Neural crest cell (in vitro differentiated cells): Measurements from ENCODE around the gene RYR3. TPM values are rescaled to one million over a fixed set of nuclear protein-coding genes. Genes with fewer than 3 reads are reported as not detected.

ENCODE experiments used
- DNase-seq: peaks from one replicate; pipeline ENCODE4 v3.0.0; 2021; ENCODE audit warnings: low read depth, mixed read lengths, low spot score
- H3K27ac Mint-ChIP-seq: one replicate; pipeline ENCODE4 v1.8.0; 2021; ENCODE audit warnings: mild to moderate bottlenecking, mixed read lengths; ENCODE audit not compliant: unreplicated experiment
- H3K27me3 Mint-ChIP-seq: 2 replicates; pipeline ENCODE4 v1.8.0; 2021; ENCODE audit warnings: low read depth, mild to moderate bottlenecking, mixed read lengths
- H3K36me3 Mint-ChIP-seq: 2 replicates; pipeline ENCODE4 v1.8.0; 2021; ENCODE audit warnings: low read depth, mild to moderate bottlenecking, mixed read lengths
- H3K4me1 Mint-ChIP-seq: 2 replicates; pipeline ENCODE4 v1.8.0; 2021; ENCODE audit warnings: mixed read lengths
- H3K4me3 Mint-ChIP-seq: one replicate; pipeline ENCODE4 v1.8.0; 2021; ENCODE audit warnings: mild to moderate bottlenecking, mixed read lengths
- H3K9me3 Mint-ChIP-seq: 2 replicates; pipeline ENCODE4 v1.8.0; 2021; ENCODE audit warnings: mixed read lengths
- total RNA-seq: library from RNA; stranded (reverse); gene quantifications from 2 replicates; pipeline ENCODE4 v1.2.1, GENCODE V29; 2021
- TF ChIP-seq, protein P1 (sequence below): fragments of 200-600 bp; sonication (generic); conservative IDR thresholded peaks from 2 replicates; pipeline ENCODE4 v1.5.0; 2021; ENCODE audit warnings: antibody characterized with exemption, mild to moderate bottlenecking

The RYR3 gene
- total RNA-seq, 1 donor from 2014 or later = 2.2 TPM

DNA sequence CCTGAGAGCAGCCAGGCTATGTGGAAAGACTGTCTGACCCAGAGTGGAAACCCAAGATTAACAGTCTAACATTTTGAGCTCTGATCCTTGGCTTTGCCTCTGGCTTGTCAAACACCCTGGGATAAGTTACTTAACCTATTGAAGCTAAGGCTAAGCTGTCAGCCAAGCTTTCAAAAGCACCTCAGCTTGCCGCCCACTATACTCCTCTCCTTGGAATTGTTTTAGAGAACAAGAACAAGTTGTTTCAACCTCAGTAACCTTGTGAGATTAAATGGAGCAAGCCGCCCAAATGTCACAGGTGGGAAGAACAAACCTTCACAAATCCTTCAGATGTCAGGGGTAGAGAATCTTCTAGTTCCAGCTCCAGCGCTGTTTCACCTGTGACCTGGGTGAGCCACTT, 235.1 kb downstream of the RYR3 start:
- Mint-ChIP-seq H3K4me3 (no peak overlapping the region), H3K27ac (no peak overlapping the region), H3K4me1 (no peaks in the 10 kb centered on the region)

DNA sequence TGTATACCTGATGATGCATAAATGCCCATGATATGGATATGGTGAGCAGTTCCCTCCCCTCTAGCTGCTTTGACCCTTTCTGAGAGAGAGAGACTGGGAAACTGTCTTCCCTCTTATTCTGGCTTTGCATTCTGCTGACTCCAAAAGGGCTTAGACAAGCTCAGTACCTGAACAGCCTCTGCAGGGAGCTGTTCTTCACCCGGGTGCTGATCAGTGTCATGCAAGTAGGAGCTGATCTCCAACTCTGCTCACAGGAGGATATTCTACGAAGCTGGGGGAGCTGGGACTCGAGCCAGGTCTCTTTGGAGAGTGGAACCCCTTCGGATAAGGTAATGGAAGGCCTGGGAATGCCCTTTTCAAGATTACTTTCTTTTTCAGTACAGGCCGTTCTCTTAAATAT, 237.1 kb downstream of the RYR3 start:
- no peaks in the 10 kb centered on the region for H3K36me3 Mint-ChIP-seq
- DNase-seq = peak; percentile 55
- no peak overlapping the region for H3K27ac Mint-ChIP-seq
- no peak overlapping the region for H3K4me3 Mint-ChIP-seq
- no peaks in the 10 kb centered on the region for H3K4me1 Mint-ChIP-seq
- H3K9me3 Mint-ChIP-seq = no peaks in the 10 kb centered on the region
- H3K27me3 Mint-ChIP-seq = peaks cover 17% of the 10 kb centered on the region
- TF ChIP-seq, protein P1, sequence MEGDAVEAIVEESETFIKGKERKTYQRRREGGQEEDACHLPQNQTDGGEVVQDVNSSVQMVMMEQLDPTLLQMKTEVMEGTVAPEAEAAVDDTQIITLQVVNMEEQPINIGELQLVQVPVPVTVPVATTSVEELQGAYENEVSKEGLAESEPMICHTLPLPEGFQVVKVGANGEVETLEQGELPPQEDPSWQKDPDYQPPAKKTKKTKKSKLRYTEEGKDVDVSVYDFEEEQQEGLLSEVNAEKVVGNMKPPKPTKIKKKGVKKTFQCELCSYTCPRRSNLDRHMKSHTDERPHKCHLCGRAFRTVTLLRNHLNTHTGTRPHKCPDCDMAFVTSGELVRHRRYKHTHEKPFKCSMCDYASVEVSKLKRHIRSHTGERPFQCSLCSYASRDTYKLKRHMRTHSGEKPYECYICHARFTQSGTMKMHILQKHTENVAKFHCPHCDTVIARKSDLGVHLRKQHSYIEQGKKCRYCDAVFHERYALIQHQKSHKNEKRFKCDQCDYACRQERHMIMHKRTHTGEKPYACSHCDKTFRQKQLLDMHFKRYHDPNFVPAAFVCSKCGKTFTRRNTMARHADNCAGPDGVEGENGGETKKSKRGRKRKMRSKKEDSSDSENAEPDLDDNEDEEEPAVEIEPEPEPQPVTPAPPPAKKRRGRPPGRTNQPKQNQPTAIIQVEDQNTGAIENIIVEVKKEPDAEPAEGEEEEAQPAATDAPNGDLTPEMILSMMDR = no peak

More for the DNA sequence above, 235.1 kb downstream of the RYR3 start:
- TF ChIP-seq, protein P1 = no peak
- DNase-seq = no peak
- Mint-ChIP-seq H3K27me3 (peaks cover 23% of the 10 kb centered on the region), H3K9me3 (no peaks in the 10 kb centered on the region), H3K36me3 (no peaks in the 10 kb centered on the region)

DNA sequence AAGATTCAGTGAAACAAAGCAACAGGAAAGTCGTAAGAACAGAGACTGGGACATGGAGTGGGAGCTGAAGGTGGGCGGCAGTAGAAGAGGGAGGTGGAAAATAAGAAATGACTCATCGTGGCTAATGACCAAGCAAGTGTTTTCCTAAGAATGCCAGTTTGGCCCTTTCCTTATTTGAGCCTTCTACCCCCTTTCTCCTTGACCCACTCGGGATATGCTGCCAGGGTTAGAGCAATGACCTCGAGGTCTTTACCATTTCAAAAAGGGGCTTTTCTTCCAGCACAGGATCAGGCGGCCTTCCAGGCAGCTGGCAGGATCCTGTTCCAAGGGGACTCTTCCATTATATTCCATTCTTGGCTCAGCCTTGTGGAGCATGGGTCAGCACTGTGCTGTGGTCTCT, 241.1 kb downstream of the RYR3 start:
- no peak overlapping the region for H3K27ac Mint-ChIP-seq
- no peak overlapping the region for H3K4me3 Mint-ChIP-seq
- H3K9me3 Mint-ChIP-seq = no peaks in the 10 kb centered on the region

DNA sequence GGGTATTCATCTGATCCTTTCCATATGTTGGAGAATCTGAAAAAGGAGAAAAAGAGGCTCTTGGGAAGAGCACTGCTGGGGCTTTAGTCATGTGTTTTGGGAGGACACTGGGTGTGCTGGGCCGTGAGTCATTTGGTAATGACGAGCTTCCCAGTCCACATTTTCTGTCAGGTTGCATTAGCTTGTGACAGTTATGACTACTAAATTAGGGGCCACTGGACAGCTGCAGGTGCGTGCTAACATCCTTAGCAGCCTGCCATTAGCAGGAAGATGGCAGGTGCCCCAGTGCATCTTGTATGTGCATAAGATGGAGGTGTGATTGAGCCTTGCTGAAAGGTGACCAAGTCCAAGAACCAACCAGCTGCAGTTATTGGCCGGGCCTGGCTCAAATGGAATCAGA, 242.4 kb downstream of the RYR3 start:
- Mint-ChIP-seq H3K27ac (no peak overlapping the region), H3K4me1 (no peaks in the 10 kb centered on the region), H3K27me3 (peaks cover 18% of the 10 kb centered on the region), H3K36me3 (no peaks in the 10 kb centered on the region), H3K4me3 (no peak overlapping the region), H3K9me3 (no peaks in the 10 kb centered on the region)
- DNase-seq = no peak
- TF ChIP-seq, protein P1 = no peak

More for the DNA sequence above, 241.1 kb downstream of the RYR3 start:
- no peaks in the 10 kb centered on the region for H3K4me1 Mint-ChIP-seq
- TF ChIP-seq, protein P1 = no peak
- peaks cover 22% of the 10 kb centered on the region for H3K27me3 Mint-ChIP-seq
- DNase-seq = no peak
- H3K36me3 Mint-ChIP-seq = no peaks in the 10 kb centered on the region

DNA sequence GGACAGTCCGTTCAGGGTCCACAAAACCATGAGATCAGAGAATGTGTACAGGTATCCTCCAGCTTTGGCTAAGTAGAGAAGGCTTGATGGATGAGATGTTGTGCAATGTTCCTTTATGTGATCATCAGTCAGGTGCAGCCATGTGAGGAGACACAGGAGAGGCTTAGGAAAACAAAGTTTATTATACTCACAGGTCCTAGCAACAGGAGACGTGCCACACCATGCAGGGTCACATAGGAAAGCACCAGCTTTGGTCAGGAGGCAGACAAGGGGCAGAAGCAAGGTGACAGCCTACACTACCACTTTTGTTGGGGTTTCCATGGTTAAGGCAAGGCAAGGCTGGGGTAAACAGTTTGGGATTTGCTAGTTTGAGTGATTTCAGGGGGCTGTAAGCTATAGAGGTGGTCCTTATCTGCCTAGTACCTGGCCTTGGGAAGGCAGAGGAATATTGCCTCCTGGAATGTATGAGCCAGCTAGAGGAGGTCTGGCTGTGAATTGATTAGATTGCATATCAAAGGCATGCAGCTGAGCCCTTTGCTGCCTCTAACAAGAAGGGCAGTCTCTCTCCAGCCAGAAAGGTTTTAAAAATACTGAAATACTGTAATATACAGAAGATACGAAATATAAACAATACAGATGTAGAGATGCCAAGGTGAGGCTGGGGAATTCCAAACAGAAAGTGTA, 248.6 kb downstream of the RYR3 start:
- peaks cover under 1% of the 10 kb centered on the region for H3K9me3 Mint-ChIP-seq
- TF ChIP-seq, protein P1 = no peak
- H3K4me3 Mint-ChIP-seq = no peak overlapping the region
- peaks cover 18% of the 10 kb centered on the region for H3K27me3 Mint-ChIP-seq
- H3K27ac Mint-ChIP-seq = no peak overlapping the region
- no peaks in the 10 kb centered on the region for H3K36me3 Mint-ChIP-seq
- DNase-seq = no peak
- no peaks in the 10 kb centered on the region for H3K4me1 Mint-ChIP-seq
